Measurements from ENCODE around the gene BST2.
A peak's percentile ranks its signal among the peaks of the same experiment; 100 is the strongest.

The BST2 gene, protein sequence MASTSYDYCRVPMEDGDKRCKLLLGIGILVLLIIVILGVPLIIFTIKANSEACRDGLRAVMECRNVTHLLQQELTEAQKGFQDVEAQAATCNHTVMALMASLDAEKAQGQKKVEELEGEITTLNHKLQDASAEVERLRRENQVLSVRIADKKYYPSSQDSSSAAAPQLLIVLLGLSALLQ

DNA sequence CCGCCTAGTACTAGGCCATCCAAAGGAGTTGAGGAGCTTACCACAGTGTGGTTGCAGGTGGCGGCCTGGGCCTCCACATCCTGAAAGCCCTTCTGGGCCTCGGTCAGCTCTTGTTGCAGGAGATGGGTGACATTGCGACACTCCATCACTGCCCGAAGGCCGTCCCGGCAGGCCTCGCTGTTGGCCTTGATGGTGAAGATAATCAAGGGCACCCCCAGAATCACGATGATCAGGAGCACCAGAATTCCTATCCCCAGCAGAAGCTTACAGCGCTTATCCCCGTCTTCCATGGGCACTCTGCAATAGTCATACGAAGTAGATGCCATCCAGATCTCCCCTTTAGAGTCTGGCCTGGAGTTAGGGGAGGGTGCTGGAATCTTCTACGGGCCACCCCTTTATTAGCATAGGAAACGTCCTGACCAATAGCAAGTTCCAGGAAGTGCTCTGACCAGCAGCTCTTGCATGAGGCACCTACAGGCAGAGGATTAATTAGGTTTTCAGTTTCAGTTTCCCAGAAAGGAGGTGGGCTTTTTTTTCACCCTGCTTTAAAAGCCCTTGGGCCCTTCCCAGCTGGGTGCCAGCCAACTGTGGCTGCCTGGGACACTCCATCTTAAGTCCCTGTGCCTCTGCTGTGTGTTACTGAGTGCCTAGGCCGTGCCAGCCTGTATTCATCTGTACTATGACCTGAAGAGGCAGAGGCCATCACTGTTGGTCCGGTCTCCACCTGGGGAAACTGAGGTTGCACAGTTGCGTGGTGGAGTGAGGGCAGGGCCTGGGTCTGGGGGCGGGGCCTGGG, at the start of gene BST2:
Gene BST2 (minus strand): TSS at position 381 of the 796 bp plus-strand sequence. CDS start 55 bp downstream, at position 326.
- peak; percentile 43 for DNase-seq (ENCODE audit: low read depth)

DNA sequence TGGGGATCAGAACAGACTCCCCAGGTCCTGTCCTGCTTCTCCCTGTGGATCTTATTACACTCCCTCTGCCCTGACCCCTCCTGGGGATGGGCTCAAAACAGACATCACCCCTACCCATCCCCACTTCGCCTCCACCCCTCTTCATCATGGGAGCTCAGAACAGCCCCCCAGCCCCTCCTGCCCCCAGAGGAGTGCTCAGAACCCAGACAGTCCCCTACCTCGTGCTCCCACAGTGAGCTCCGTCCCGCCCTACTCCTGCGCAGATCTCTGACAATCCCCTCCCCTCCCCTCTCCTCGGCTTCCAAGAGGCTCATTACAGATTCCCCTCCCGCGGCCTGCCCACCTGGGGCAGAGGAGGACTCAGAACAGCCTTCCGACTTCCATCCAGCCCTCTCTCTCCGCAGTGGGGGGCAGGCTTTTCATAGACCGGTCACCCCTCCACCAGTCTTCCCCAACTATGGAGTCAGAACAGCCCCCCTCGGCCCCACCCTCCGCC, 49.2 kb upstream of the BST2 start:
- DNase-seq (ENCODE audit: low read depth): no peak

DNA sequence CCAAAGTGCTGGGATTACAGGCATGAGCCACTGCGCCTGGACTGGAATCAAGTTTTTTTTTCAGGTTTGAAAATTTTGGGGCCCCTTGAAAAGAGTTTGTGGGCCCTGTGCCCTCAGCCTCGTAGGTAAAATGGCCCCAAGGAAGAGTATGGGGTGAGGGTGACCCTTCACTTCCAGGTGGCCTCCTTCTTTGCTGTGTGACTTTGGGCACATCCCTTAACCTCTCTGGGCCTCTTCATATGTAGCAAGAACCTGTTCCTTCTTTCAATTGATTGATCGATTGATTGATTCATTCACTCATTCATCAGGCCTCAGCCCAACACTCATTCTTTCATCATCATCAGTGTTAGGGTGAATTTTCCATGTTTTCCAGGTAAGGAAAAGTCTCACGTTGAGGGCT, 46.4 kb upstream of the BST2 start:
- DNase-seq (ENCODE audit: low read depth): no peak

DNA sequence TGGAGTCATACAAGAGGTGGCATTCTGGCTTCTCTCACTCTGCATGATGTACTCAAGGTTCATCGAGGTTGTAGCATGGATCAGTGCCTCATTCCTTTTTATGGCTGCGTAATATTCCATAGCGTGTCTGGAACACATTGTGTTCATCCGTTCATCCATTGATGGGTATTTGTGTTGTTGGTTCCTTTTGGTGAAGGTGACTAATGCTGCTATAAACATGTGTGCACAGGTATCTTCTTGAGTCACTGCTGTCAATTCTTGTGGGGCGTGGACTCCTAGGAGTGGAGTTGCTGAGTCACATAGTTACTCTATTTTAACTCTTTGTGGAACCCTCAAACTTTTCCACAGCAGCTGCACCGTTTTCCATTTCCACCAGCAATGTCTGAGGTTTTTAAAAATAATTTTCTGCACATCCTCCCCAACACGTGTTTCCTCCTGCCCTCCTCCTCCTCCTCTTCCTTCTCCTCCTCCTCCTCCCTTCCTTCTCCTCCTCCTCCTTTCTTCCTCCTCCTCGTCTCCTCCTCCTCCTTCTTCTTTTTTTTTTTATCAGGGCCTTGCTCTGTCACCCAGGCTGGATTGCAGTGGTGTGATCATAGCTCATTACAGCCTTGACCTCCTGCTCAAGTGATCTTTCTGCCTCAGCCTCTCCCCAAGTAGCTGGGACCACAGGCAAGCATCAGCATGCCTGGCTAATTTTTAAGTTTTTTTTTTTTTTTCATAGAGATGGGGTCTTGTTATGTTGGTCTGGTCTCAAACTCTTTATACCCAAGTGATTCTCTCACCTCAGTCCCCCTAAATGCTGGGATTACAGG, 45.0 kb upstream of the BST2 start:
- DNase-seq (ENCODE audit: low read depth): no peak

DNA sequence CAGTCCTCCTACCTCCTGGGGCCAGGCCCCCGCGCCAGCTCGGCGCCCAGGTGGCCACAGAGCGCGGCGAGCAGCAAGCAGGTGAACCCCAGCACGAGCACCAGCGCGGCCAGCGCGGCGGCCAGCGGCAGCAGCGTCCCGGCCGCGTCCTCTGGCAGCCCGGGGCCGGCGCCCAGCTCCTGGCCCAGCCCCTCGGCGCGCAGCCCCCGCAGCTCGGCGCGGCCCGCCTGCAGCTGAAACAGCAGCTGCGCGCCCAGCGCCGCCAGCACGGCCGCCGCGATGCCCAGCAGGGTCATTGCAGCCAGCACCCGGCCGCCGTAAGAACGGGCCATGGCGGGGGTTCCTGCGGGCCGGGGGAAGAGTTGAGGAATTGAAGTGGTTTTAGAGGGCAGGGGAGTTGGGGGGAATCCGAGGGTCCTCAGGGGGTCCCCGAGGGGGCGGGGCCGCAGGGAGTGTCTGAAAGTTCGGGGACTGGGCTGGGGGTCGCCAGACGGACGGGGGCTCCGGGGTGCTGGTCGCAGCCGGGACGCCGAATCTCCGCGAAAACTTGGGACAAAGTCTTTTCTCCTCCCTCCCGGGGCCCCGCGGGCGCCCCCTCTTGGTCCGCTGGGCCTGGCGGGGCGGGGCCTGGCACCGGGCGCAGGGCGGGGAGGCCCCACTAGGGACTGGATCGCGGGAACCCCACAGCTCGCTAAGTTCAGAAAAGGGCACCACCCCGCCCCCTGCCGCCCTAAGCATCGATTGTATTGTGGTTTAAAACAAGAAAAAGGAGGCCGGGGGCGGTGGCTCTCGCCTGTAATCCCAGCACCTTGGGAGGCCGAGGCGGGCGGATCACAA, 42.9 kb upstream of the BST2 start, which contains the start of gene TMEM221:
Gene TMEM221 (minus strand): TSS at position 538 of the 837 bp plus-strand sequence. CDS start 206 bp downstream, at position 332.
- peak; percentile 56 for DNase-seq (ENCODE audit: low read depth)

DNA sequence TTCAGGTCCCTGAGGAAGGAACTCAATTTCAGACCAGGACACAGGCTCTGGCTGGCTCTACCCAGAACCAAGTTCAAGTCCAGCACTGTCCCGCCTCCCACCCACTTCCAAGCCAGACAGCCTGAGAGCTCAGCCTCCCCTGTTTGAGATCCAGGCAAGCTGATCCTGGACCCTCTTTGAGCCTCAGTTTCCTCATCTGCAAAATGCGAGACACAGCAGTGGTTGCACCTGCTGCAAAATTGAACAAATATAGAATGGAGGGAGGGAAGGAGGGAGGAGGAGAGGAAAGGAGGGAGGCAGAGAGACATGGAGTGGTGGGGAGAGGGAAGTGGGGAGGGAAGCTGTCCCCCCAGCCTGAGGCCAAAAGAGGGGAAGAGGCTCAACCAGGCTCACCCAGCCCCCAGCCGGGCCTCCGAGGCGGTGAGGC, 42.3 kb upstream of the BST2 start:
- no peak for DNase-seq (ENCODE audit: low read depth)

DNA sequence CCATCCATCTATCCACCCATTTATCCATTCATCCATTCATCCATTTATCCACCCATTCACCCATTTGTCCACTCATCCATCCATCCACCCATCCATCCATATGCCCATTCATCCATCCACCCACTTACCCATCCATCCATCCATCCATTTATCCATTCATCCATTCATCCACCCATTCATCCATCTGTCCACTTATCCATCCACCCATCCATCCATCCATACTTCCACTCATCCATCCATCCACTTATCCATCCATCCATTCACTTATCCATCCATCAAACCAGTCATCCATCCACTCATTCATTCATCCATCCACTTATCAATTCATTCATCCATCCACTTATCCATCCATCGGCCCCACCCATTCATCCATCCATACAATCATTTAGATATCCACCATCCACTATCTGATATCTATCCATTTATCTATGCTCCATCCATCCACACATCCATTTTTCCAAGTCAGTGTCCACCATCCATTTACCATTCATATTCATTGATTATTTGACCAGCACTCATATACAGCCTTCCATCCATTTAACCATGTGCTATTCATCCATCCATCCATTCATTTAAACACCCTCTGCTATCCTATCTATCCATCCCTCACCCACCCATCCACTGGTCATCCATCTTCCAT, 40.2 kb upstream of the BST2 start:
- no peak for DNase-seq (ENCODE audit: low read depth)

DNA sequence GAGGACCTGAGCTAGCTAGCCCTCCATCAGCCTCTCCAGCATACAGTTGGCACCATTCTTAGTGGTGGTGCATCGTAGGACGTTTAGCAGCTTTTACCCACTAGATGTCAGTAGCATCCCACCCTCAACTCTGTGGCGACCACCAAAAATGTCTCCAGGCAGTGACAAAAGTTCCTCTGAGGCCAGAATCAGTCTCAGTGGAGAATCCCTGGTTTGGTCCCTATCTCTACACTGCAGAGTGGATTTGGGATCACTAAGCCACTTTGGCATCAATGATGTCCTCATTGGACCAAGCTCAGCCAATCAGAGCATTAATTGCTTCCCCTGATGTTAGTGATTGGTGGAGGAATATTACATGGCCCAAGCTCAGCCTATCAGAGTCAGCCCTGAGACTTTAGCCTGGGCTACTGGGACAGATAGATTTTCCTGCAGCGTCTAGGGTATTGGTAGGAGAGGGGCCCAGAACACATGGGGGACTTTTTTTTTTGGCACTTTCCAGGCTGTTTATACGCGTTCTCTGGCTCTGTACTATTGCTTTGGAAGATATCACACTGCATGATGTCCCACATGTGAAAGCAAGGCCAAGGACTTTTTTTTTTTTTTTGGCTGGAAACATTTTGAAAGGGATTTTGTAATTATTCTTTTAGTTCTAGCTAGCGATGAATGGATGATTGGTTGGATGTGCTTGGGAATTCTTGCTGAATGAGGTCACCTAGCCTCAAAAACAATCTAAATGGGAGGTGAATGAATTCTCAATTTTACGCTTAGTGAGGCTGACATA, 36.0 kb upstream of the BST2 start:
- no peak for DNase-seq (ENCODE audit: low read depth)

DNA sequence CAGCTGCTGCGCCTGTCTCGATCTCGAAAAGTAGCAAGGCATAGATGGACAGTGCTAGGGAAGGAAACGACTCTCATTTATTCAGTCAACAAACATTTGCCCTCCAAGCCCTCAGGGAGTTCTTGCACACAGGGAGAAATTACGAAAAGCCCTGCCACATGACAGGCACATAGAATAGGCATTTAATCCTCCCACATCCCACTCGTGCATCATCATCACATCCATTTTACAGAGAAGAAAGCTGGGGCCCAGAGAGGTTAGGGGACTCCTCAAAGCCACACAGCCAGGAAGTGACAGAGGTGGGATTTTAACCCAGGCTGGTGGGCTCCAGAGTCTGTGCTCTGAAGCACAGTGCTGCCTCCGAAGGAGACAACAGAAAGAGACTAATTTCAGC, 31.4 kb upstream of the BST2 start:
- DNase-seq (ENCODE audit: low read depth): no peak

DNA sequence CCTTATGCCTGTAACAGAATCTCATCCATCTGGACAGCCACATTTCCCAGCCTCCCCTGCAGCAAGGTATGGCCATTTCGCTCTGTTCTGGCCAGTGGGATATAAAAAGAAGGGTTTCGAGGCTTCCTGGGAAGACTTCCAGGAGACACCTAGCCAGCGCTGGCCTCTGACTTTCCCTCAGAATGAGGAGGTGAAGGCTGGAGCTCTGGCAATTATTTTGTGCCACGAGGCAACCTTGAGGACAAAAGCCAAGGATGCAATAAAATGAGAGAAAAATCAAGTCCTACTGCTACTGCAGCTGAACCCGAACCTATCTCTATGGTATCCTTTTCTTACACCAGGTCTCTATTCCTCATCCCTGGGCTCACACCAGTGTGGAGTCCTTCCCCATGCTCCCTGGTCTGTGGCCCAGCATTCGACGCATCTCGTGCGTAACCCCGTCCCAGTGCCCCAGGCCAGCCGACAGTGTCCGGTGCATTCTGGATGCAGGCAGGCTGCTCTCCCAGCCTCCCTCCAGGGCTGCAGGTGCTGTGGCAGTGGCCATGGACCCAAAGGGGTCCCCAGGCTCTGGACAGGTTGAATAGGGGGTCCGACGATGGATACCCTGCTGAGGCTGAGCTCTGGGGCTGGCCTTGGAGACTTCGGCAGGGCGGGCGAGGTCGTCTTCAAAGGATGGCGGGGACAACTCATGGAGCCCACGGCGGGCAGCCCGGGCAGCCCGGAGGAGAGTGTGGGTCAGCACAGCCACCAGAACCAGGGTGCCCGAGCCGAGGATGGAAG, 30.9 kb upstream of the BST2 start:
- no peak for DNase-seq (ENCODE audit: low read depth)

DNA sequence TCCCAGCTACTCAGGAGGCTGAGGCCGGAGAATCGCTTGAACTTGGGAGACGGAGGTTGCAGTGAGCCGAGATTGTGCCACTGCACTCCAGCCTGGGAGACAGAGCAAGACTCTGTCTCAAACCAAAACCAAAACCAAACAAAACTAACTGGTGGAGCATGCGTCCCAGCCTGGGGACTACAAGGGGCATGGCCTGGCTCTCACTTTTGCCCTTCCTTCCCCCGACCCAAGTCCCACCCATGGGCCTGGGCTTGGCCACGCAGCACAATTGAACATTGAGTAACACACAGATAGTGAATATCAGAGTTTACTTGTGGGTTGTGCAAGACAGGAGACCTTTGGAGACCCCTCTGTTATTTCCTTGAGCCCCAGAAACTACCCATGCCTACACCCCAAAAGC, 29.8 kb upstream of the BST2 start:
- DNase-seq (ENCODE audit: low read depth): no peak

DNA sequence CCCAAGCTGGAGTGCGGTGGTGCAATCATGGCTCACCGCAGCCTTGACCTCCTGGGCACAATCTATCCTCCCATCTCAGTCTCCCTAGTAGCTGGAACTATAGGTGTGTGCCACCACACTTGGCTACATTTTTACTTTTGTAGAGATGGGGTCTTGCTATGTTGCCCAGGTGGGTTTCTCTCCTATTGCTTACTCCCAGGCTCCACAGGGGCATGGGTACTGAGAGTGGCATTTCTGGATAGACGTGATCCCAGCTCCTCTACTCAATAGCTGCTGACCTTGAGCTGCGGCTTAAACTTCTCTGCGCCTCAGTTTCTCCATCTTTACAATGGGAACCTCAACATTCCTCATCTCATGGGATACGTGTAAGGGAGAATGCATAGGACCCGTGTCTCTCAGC, 26.0 kb upstream of the BST2 start:
- DNase-seq (ENCODE audit: low read depth): no peak

DNA sequence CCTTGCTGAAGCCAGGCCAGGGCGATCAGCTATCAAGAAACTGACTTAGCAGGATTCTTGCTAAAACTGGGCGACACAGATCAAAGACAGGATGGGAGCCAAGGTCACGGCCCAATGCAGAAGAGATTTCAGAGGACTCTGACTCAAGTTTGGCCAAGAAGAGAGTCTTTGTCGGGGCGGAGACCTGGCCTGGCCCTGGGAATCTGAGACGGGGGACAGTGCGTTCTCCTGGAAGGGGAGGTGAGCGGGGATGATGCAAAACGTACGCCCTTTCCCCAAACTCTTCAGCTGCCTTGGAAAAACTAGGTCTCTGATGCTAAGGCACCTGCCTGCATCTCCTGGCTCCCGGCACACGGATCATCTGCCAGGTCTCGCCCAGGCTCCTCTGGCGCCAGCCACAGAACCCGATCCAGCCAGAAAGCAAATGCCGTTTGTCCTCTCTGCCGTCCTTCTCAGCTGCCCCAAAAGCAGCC, 24.2 kb upstream of the BST2 start:
- no peak for DNase-seq (ENCODE audit: low read depth)

DNA sequence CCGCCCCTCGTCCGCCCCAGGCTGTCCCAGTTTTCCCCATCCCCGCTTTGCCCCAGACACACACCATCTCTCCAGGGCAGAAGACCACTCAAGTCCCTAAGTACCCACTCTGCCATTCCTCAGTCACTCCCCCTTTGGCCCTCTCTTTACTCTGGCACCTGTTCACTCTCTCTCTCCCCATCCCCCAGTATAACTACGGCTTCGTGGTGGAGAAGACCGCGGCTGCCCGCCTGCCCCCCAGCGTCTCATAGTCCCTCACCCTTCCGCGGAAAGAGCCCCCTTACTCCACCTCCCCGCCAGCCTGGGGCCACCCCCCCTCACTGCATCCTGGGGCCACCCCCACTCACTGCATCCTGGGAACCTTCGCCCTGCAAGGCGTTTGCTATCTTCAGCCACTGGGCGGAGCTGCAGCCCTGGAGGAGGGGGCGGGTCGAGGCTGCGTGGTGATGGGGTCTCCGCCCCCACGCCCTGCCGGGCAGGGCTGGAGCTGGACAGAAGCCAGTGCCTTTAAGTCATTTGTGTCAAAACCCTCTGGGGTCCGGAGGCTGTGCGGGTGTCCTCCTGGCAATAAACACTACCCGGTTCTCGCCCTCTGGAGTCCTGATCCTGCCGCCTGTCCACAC, 19.4 kb upstream of the BST2 start:
- DNase-seq (ENCODE audit: low read depth): peak; percentile 24

DNA sequence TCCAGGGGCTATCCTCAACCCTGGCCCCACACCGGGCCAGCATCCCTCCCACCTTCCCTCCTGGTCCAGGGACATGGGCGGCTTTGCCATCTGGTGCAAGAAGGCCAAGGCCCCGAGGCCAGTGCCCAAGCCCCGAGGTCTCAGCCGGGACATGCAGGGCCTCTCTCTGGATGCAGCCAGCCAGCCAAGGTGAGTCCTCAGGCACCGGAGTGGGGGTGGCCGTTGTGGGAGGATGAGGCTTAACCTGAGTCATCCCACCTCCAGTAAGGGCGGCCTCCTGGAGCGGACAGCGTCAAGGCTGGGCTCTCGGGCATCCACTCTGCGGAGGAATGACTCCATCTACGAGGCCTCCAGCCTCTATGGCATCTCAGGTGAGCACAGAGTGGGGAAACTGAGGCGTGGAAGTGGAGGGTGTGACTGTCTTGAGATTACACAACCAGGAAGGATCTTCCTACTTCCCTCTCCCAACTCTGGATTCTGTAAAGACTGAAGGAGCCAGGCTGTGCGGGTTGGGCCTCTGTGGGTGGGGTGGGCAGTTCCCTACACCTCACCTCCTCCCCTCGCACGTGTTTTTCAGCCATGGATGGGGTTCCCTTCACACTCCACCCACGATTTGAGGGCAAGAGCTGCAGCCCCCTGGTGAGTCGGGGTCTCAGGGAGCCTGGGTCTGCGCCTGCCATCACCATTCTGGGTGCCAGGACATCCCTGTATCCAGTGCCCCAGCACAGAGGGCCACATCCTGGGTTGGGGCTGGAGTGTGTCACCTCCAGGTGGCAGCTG, 18.2 kb upstream of the BST2 start:
- DNase-seq (ENCODE audit: low read depth): no peak

DNA sequence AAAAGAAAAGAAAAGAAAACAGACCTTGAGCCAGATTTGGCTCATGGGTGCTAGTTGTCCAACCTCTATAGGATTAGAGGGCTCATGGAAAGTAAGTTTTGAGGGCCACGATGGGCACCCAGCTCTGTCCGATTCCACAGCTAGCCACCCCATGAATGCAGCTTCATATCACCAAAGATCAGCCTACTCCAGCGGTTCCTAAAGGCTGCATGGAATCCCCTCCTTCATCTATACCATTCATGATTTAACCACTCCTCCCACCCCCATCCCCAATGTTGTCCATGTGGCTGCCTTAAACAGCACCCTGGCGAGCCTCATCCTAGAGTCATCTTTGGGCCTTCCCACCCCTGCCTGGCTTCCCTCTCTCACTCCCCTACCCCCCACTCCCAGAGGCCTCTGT, 16.5 kb upstream of the BST2 start:
- DNase-seq (ENCODE audit: low read depth): no peak

DNA sequence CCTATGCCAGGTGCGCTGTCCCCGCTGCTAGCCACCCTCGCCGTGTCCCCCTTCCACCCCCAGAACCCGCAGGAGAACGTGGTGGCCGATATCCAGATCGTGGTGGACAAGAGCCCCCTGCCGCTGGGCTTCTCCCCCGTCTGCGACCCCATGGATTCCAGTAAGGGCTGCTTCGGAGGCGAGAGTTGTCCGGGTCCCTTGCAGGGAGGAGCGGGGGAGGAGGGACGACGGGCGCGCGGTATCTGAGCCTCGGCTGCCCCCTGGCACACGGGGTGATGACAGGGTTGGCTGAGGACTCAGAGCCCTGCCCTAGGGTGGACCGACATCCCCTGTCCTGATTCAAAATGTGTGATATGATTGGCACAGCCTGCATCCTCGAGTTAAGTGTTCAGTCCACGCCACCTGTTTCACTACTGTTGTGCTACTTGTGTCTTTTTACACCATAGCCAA, 15.1 kb upstream of the BST2 start:
- peak; percentile 18 for DNase-seq (ENCODE audit: low read depth)

Measured in activated T-cell treated with anti-CD3 and anti-CD28 coated beads for 48 hours (primary cell).